Posterior cingulate gyrus (tissue), 11 donors: ENCODE results near the gene KIAA1958.
A peak's percentile ranks its signal among the peaks of the same experiment; 100 is the strongest.

Experiments used
- DNase-seq, 10 donors: peaks; one replicate each; pipeline versions ENCODE4 v3.0.0 to v3.0.0-alpha.2; 2020 to 2021; ENCODE audit warnings: mixed read lengths in 3 of 10
- intact Hi-C: fragments of 100-400 bp; cut with DNase I; formaldehyde crosslinking; loops from one replicate; pipeline ENCODE4 v1.15.1; 2023

KIAA1958 gene

GRCh38 chr9:112486221-112487007 lies at the start of gene KIAA1958:
Gene KIAA1958, plus strand, starts transcription at chr9:112486827. Its CDS starts 87,254 bp downstream, at chr9:112574081.
- intact Hi-C loops = loop anchor here (2.0 to 5.0 kb wide), 3 partner anchors 86 to 218 kb away; partner anchors contain the start of gene HSDL2
- DNase-seq = peak; percentile 65 to 97 (median 76)

GRCh38 chr9:112437406-112437805 lies 49.2 kb upstream of the KIAA1958 start:
- no peak for DNase-seq
- intact Hi-C loops = no loop called here

GRCh38 chr9:112439171-112439570 lies 47.5 kb upstream of the KIAA1958 start:
- DNase-seq = no peak
- intact Hi-C loops = no loop called here

GRCh38 chr9:112439825-112440224 lies 46.8 kb upstream of the KIAA1958 start:
- intact Hi-C loops = loop anchor here (5.0 kb wide), 1 partner anchor 267 kb away; no protein-coding TSS in a partner anchor
- no peak for DNase-seq

GRCh38 chr9:112443200-112443599 lies 43.4 kb upstream of the KIAA1958 start:
- DNase-seq = peak in 1 of 10 donors; percentile 34
- intact Hi-C loops = loop anchor here (5.0 kb wide), 1 partner anchor 264 kb away; no protein-coding TSS in a partner anchor

- intact Hi-C loops = loop anchor here (5.0 kb wide), 1 partner anchor 264 kb away; no protein-coding TSS in a partner anchor
- DNase-seq = no peak
These were observed 43.0 kb upstream of the KIAA1958 start for GRCh38 chr9:112443636-112444035.

- intact Hi-C loops = no loop called here
- DNase-seq = no peak
These were observed 41.4 kb upstream of the KIAA1958 start for GRCh38 chr9:112445196-112445595.

- DNase-seq = no peak
- intact Hi-C loops = no loop called here
These were observed 40.5 kb upstream of the KIAA1958 start for GRCh38 chr9:112446080-112446479.

GRCh38 chr9:112446526-112446925 lies 40.1 kb upstream of the KIAA1958 start:
- DNase-seq = no peak
- intact Hi-C loops = no loop called here

- no peak for DNase-seq
- intact Hi-C loops = no loop called here
These were observed 39.3 kb upstream of the KIAA1958 start for GRCh38 chr9:112447283-112447761.

- no peak for DNase-seq
- intact Hi-C loops = no loop called here
These were observed 23.8 kb upstream of the KIAA1958 start for GRCh38 chr9:112462855-112463254.

- intact Hi-C loops = no loop called here
- DNase-seq = no peak
These were observed 21.3 kb upstream of the KIAA1958 start for GRCh38 chr9:112465352-112465751.

GRCh38 chr9:112472996-112473395 lies 13.6 kb upstream of the KIAA1958 start:
- DNase-seq = no peak
- intact Hi-C loops = no loop called here

GRCh38 chr9:112473986-112474385 lies 12.6 kb upstream of the KIAA1958 start:
- DNase-seq = no peak
- intact Hi-C loops = no loop called here

GRCh38 chr9:112475318-112475717 lies 11.3 kb upstream of the KIAA1958 start:
- intact Hi-C loops = no loop called here
- no peak for DNase-seq

GRCh38 chr9:112477330-112477729 lies 9.3 kb upstream of the KIAA1958 start:
- intact Hi-C loops = no loop called here
- DNase-seq = no peak

GRCh38 chr9:112479221-112479620 lies 7.4 kb upstream of the KIAA1958 start:
- intact Hi-C loops = no loop called here

GRCh38 chr9:112484607-112485006 lies 2.0 kb upstream of the KIAA1958 start:
- intact Hi-C loops = loop anchor here (5.0 kb wide), 1 partner anchor 88 kb away; no protein-coding TSS in a partner anchor

More at GRCh38 chr9:112479221-112479620, 7.4 kb upstream of the KIAA1958 start:
- no peak for DNase-seq

GRCh38 chr9:112485574-112485973 lies 1.1 kb upstream of the KIAA1958 start:
- intact Hi-C loops = loop anchor here (5.0 kb wide), 1 partner anchor 87 kb away; no protein-coding TSS in a partner anchor
- DNase-seq = peak in 1 of 10 donors; percentile 1

More at GRCh38 chr9:112484607-112485006, 2.0 kb upstream of the KIAA1958 start:
- no peak for DNase-seq

GRCh38 chr9:112487008-112487798 lies 576 bp downstream of the KIAA1958 start:
- intact Hi-C loops = loop anchor here (2.0 to 5.0 kb wide), 3 partner anchors 85 to 218 kb away; partner anchors contain the start of gene HSDL2
- peak; percentile 26 to 94 (median 43) for DNase-seq
